Fibroblast of lung (primary cell): ENCODE data around the gene SLC26A8. TPM values are rescaled to one million over a fixed set of nuclear protein-coding genes. Genes with fewer than 3 reads are reported as not detected.
A peak's percentile ranks its signal among the peaks of the same experiment; 100 is the strongest.

Source experiments
- DNase-seq, 2 donors: peaks; one replicate each; pipeline versions ENCODE4 v3.0.0 to v3.0.0-alpha.2; 2010; ENCODE audit warnings: low read depth in 2 of 2
- H2AFZ ChIP-seq: 2 replicates; pipeline ENCODE4 v1.5.1; 2012; ENCODE audit warnings: low read length, control low read depth, inconsistent platforms
- H3K27ac ChIP-seq: 2 replicates; pipeline ENCODE4 v1.5.1; 2011; ENCODE audit warnings: low read length, control low read depth; ENCODE audit not compliant: insufficient read depth
- H3K27me3 ChIP-seq: 2 replicates; pipeline ENCODE4 v1.5.1; 2011; ENCODE audit warnings: mild to moderate bottlenecking, low read length; ENCODE audit not compliant: control insufficient read depth, insufficient read depth
- H3K36me3 ChIP-seq: 2 replicates; pipeline ENCODE4 v1.5.1; 2011; ENCODE audit warnings: low read length; ENCODE audit not compliant: control insufficient read depth, insufficient read depth
- H3K4me1 ChIP-seq: 2 replicates; pipeline ENCODE4 v1.5.1; 2011; ENCODE audit warnings: low read length; ENCODE audit not compliant: control insufficient read depth, insufficient read depth; ENCODE audit errors: extremely low read depth
- H3K4me2 ChIP-seq: 2 replicates; pipeline ENCODE4 v1.5.1; 2011; ENCODE audit warnings: low read length, control low read depth; ENCODE audit not compliant: insufficient read depth; ENCODE audit errors: extremely low read depth
- H3K4me3 ChIP-seq, 4 experiments: fragments of 200-600 bp in 1 of 4; sonication (generic) in 1 of 4; replicated peaks in 1 of 4; 2 replicates each; pipeline ENCODE4 v1.5.1; 2011 to 2016; ENCODE audit warnings: low read length in 4 of 4, low read depth in 3 of 4, mild to moderate bottlenecking in 3 of 4, control low read depth in 2 of 4, inconsistent platforms in 1 of 4, mixed read lengths in 1 of 4; ENCODE audit not compliant: insufficient read depth in 1 of 4; ENCODE audit errors: control extremely low read depth in 1 of 4
- H3K79me2 ChIP-seq: 2 replicates; pipeline ENCODE4 v1.5.1; 2012; ENCODE audit warnings: mild to moderate bottlenecking, low read length, inconsistent platforms; ENCODE audit not compliant: control insufficient read depth, insufficient read depth
- H3K9ac ChIP-seq: 2 replicates; pipeline ENCODE4 v1.5.1; 2011; ENCODE audit warnings: mild to moderate bottlenecking, low read length, control low read depth; ENCODE audit not compliant: insufficient read depth
- H3K9me3 ChIP-seq: 2 replicates; pipeline ENCODE4 v1.5.1; 2012; ENCODE audit warnings: low read depth, low read length; ENCODE audit not compliant: control insufficient read depth, insufficient read depth
- H4K20me1 ChIP-seq: 2 replicates; pipeline ENCODE4 v1.5.1; 2011; ENCODE audit warnings: low read length; ENCODE audit not compliant: control insufficient read depth, insufficient read depth; ENCODE audit errors: extremely low read depth
- EZH2 ChIP-seq: IDR thresholded peaks from 2 replicates; pipeline ENCODE4 v1.5.1; 2012; ENCODE audit warnings: low read length, control low read depth, mild to moderate bottlenecking; ENCODE audit errors: missing control alignments
- polyA plus RNA-seq, 2 donors: library from polyadenylated mRNA; depleted of rRNA in 1 of 2; stranded (reverse) in 1 of 2; unstranded in 1 of 2; fragments of >200 nt; gene quantifications; 2 replicates each; pipeline ENCODE4 v1.2.1, GENCODE V29; 2011 to 2012; ENCODE audit warnings: missing spikeins in 1 of 2
- total RNA-seq: library from RNA; depleted of rRNA; stranded (reverse); fragments of >200 nt; gene quantifications from 2 replicates; pipeline ENCODE4 v1.2.1, GENCODE V29; 2014
- TF ChIP-seq, protein P1 (sequence below), 2 donors: IDR thresholded peaks in 1 of 2; conservative IDR thresholded peaks in 1 of 2; 1 replicate in 1 of 2; 2 replicates in 1 of 2; pipeline ENCODE4 v1.5.1; 2011 to 2012; ENCODE audit warnings: low read length in 2 of 2, control low read depth in 1 of 2, inconsistent platforms in 1 of 2, low read depth in 1 of 2, mild to moderate bottlenecking in 1 of 2

SLC26A8 gene
- total and polyA plus RNA-seq, 2 donors (not counting 1 experiment from before 2014, with no cell fraction given), result not detected

DNA sequence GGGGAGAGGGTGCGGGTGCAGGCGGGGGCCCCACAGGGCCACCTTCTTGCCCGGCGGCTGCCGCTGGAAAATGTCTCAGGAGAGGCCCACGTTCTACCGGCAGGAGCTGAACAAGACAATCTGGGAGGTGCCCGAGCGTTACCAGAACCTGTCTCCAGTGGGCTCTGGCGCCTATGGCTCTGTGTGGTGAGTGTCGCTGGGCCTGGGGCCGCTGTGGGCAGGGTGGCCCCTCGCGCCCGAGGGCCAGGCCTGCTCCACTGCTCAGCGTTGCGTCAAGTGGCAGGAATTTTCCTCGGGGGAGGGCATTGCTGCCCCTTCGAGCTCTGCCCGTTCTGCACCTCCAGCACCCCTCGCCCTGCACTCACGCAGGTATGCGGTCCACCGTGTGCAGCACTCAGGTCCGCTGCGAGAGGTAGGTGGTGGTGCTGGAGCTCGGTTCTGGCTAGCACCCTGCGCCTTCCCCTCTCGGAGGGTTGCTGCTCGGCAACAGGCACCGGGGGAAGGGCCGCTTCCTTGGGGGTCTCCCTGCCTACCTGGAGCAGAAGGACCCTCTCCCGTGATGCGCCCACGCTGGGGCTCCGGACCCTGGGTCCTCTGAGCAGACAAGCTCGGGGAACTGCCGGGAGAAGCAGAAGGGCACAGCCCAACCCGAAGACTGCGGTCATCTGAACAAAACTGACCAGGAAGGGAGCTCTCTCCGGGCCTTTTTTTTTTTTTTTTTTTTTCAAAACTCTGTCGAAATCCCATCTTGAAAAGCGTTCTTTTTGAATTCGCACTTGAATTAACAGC, 3.8 kb upstream of the SLC26A8 start:
- Histone ChIP-seq H3K79me2 (peaks cover 56% of the 10 kb centered on the region), H3K9me3 (no peaks in the 10 kb centered on the region), H3K36me3 (no peaks in the 10 kb centered on the region), H3K4me1 (peaks cover 10% of the 10 kb centered on the region), H2AFZ (peak overlapping the region; percentile 76), H3K4me2 (peak overlapping the region; percentile 73), H4K20me1 (no peaks in the 10 kb centered on the region), H3K4me3 (peak overlapping the region; percentile 79 to 100 (median 92)), H3K9ac (peak overlapping the region; percentile 95), H3K27me3 (no peaks in the 10 kb centered on the region), H3K27ac (peak overlapping the region; percentile 84)
- peak; percentile 10 to 23 for DNase-seq
- TF ChIP-seq EZH2, result no peak
- TF ChIP-seq, protein P1, sequence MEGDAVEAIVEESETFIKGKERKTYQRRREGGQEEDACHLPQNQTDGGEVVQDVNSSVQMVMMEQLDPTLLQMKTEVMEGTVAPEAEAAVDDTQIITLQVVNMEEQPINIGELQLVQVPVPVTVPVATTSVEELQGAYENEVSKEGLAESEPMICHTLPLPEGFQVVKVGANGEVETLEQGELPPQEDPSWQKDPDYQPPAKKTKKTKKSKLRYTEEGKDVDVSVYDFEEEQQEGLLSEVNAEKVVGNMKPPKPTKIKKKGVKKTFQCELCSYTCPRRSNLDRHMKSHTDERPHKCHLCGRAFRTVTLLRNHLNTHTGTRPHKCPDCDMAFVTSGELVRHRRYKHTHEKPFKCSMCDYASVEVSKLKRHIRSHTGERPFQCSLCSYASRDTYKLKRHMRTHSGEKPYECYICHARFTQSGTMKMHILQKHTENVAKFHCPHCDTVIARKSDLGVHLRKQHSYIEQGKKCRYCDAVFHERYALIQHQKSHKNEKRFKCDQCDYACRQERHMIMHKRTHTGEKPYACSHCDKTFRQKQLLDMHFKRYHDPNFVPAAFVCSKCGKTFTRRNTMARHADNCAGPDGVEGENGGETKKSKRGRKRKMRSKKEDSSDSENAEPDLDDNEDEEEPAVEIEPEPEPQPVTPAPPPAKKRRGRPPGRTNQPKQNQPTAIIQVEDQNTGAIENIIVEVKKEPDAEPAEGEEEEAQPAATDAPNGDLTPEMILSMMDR (conservative IDR thresholded peaks at IDR 0.05 in 1 of 2, IDR thresholded peaks at IDR 0.05 in 1 of 2; ENCODE audit: low read depth in 1 of 2, low read length in 2 of 2), result no peak

DNA sequence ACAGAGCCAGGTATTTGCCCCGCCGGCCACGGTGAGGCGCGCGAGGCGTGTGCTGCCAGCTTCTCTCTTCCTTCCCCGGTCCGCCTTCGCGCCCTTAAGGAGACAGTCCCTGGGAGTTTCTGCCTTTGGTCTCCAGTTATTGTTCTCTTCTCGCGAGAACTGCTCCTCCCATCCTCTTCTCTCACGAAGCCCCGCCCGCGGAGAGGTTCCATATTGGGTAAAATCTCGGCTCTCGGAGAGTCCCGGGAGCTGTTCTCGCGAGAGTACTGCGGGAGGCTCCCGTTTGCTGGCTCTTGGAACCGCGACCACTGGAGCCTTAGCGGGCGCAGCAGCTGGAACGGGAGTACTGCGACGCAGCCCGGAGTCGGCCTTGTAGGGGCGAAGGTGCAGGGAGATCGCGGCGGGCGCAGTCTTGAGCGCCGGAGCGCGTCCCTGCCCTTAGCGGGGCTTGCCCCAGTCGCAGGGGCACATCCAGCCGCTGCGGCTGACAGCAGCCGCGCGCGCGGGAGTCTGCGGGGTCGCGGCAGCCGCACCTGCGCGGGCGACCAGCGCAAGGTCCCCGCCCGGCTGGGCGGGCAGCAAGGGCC, 3.2 kb upstream of the SLC26A8 start, which contains the start of gene MAPK14:
MAPK14 (plus strand) TSS at position 308 of the 587 bp plus-strand sequence. CDS start 350 bp downstream, outside the sequence.
- H3K27me3 ChIP-seq, result no peaks in the 10 kb centered on the region
- H3K4me3 ChIP-seq, result peak within 1 kb of the TSS; percentile 79 to 100 (median 92)
- H3K9ac ChIP-seq, result peak within 1 kb of the TSS; percentile 95
- H3K79me2 ChIP-seq, result peaks cover 49% of the 10 kb centered on the region
- H2AFZ ChIP-seq, result peak within 1 kb of the TSS; percentile 93
- peak within 1 kb of the TSS; percentile 73 for H3K4me2 ChIP-seq
- no peaks in the 10 kb centered on the region for H3K9me3 ChIP-seq
- H4K20me1 ChIP-seq, result no peaks in the 10 kb centered on the region
- H3K36me3 ChIP-seq, result no peaks in the 10 kb centered on the region
- no peak for TF ChIP-seq EZH2
- TF ChIP-seq, protein P1 (conservative IDR thresholded peaks at IDR 0.05 in 1 of 2, IDR thresholded peaks at IDR 0.05 in 1 of 2; ENCODE audit: low read depth in 1 of 2, low read length in 2 of 2), result peak; percentile 81 to 87
- H3K4me1 ChIP-seq, result peaks cover 10% of the 10 kb centered on the region
- DNase-seq, result peak; percentile 98 to 100
- peak within 1 kb of the TSS; percentile 84 for H3K27ac ChIP-seq

DNA sequence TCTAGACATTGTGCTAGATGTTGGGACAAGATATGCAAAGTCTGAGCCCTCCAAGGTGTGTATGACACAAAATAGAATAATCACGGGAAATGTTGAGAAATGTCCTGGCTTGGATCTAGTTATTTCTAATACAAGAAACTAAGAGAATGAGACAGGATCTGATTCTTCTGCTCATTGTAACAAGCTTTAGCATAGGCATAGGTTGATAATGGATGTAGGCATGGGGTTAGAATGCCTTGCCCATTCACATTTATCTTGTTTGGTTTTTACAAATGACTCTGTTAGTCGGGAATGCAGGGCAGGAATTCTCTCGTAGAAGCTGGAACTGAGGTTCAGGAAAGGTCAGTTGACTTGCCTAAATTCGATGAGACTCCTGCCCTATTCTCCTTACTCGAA, 1.5 kb upstream of the SLC26A8 start:
- DNase-seq, result peak; percentile 22 to 62
- peaks cover 10% of the 10 kb centered on the region for H3K4me1 ChIP-seq
- H3K27me3 ChIP-seq, result no peaks in the 10 kb centered on the region
- no peaks in the 10 kb centered on the region for H3K36me3 ChIP-seq
- no peak overlapping the region for H3K9ac ChIP-seq
- H3K79me2 ChIP-seq, result peaks cover 33% of the 10 kb centered on the region
- no peak overlapping the region for H3K4me3 ChIP-seq
- no peak for TF ChIP-seq EZH2
- TF ChIP-seq, protein P1 (conservative IDR thresholded peaks at IDR 0.05 in 1 of 2, IDR thresholded peaks at IDR 0.05 in 1 of 2; ENCODE audit: low read depth in 1 of 2, low read length in 2 of 2), result no peak
- peak overlapping the region; percentile 71 for H3K4me2 ChIP-seq
- no peak overlapping the region for H3K27ac ChIP-seq
- peak overlapping the region; percentile 49 for H2AFZ ChIP-seq
- H4K20me1 ChIP-seq, result no peaks in the 10 kb centered on the region
- no peaks in the 10 kb centered on the region for H3K9me3 ChIP-seq
